Measurements from ENCODE around the gene SNRNP48. TPM values are rescaled to one million over a fixed set of nuclear protein-coding genes. Genes with fewer than 3 reads are reported as not detected.

SNRNP48 gene
- total and polyA plus RNA-seq, 4 donors, result 4.6 to 23.9 (median 6.7) TPM

- Histone ChIP-seq H3K36me3 (ENCODE audit: control insufficient read depth in 4 of 4, insufficient read depth in 4 of 4, low read length in 4 of 4) (no peaks in the 10 kb centered on the region), H3K27ac (ENCODE audit: low read depth in 1 of 2, low read length in 1 of 2) (no peak overlapping the region), H3K27me3 (ENCODE audit: control insufficient read depth in 3 of 3, insufficient read depth in 3 of 3, low read length in 2 of 3) (no peaks in the 10 kb centered on the region), H3K4me1 (ENCODE audit: control insufficient read depth in 5 of 5, insufficient read depth in 5 of 5, low read length in 5 of 5) (no peaks in the 10 kb centered on the region), H3K4me3 (no peak overlapping the region), H3K9ac (ENCODE audit: insufficient read depth in 1 of 2, low read length in 2 of 2) (no peak overlapping the region), H3K9me3 (ENCODE audit: control insufficient read depth in 4 of 4, insufficient read depth in 3 of 4, low read length in 3 of 4) (peaks cover 0 to 3% (median 0%) of the 10 kb centered on the region in 4 donors)
- WGBS, 2 donors, result 89 to 93% methylated on average over 3 of the region's 3 CpGs
- ATAC-seq (ENCODE audit: insufficient read depth, low FRiP score) (no peak), DNase-seq (no peak)
- TF ChIP-seq CTCF (IDR thresholded peaks at IDR 0.05; ENCODE audit: control extremely low read depth, extremely low read depth), result no peak
Measured at GRCh38 chr6:7637533-7637932, 47.5 kb downstream of the SNRNP48 start.

GRCh38 chr6:7639427-7639826, 49.4 kb downstream of the SNRNP48 start:
- Histone ChIP-seq H3K4me3 (no peak overlapping the region), H3K9me3 (ENCODE audit: control insufficient read depth in 4 of 4, insufficient read depth in 3 of 4, low read length in 3 of 4) (peaks cover 0 to 3% (median 0%) of the 10 kb centered on the region in 4 donors)

GRCh38 chr6:7640016-7640415, 50.0 kb downstream of the SNRNP48 start:
- Histone ChIP-seq H3K27me3 (ENCODE audit: control insufficient read depth in 3 of 3, insufficient read depth in 3 of 3, low read length in 2 of 3) (no peaks in the 10 kb centered on the region), H3K9ac (ENCODE audit: insufficient read depth in 1 of 2, low read length in 2 of 2) (no peak overlapping the region), H3K4me1 (ENCODE audit: control insufficient read depth in 5 of 5, insufficient read depth in 5 of 5, low read length in 5 of 5) (no peaks in the 10 kb centered on the region), H3K9me3 (ENCODE audit: control insufficient read depth in 4 of 4, insufficient read depth in 3 of 4, low read length in 3 of 4) (peaks cover 0 to 3% (median 0%) of the 10 kb centered on the region in 4 donors), H3K4me3 (no peak overlapping the region), H3K36me3 (ENCODE audit: control insufficient read depth in 4 of 4, insufficient read depth in 4 of 4, low read length in 4 of 4) (no peaks in the 10 kb centered on the region), H3K27ac (ENCODE audit: low read depth in 1 of 2, low read length in 1 of 2) (no peak overlapping the region)
- TF ChIP-seq CTCF (IDR thresholded peaks at IDR 0.05; ENCODE audit: control extremely low read depth, extremely low read depth), result no peak
- DNase-seq (no peak), ATAC-seq (ENCODE audit: insufficient read depth, low FRiP score) (no peak)
- 91 to 100% methylated on average over 1 of the region's 1 CpG for WGBS, 2 donors

More at GRCh38 chr6:7639427-7639826, 49.4 kb downstream of the SNRNP48 start:
- no peak for TF ChIP-seq CTCF (IDR thresholded peaks at IDR 0.05; ENCODE audit: control extremely low read depth, extremely low read depth)
- H3K36me3 ChIP-seq (ENCODE audit: control insufficient read depth in 4 of 4, insufficient read depth in 4 of 4, low read length in 4 of 4), result no peaks in the 10 kb centered on the region
- no peak overlapping the region for H3K9ac ChIP-seq (ENCODE audit: insufficient read depth in 1 of 2, low read length in 2 of 2)
- ATAC-seq (ENCODE audit: insufficient read depth, low FRiP score) (no peak), DNase-seq (no peak)
- H3K27me3 ChIP-seq (ENCODE audit: control insufficient read depth in 3 of 3, insufficient read depth in 3 of 3, low read length in 2 of 3), result no peaks in the 10 kb centered on the region
- H3K4me1 ChIP-seq (ENCODE audit: control insufficient read depth in 5 of 5, insufficient read depth in 5 of 5, low read length in 5 of 5), result no peaks in the 10 kb centered on the region
- H3K27ac ChIP-seq (ENCODE audit: low read depth in 1 of 2, low read length in 1 of 2), result no peak overlapping the region
- WGBS, 2 donors, result 86 to 96% methylated on average over 3 of the region's 3 CpGs

Measured in lung (tissue), 12 donors.